Activated T-cell treated with anti-CD3 and anti-CD28 coated beads for 48 hours (primary cell): Measurements from ENCODE around the gene GOLGA6L24.
"Not testable (repeated sequence)": the region's sequence is repeated elsewhere in the genome, so short reads cannot be mapped to it uniquely, and the experiment has no call there.

Experiments
- DNase-seq: peaks from one replicate; pipeline ENCODE4 v3.0.0-alpha.2; 2020; ENCODE audit warnings: low read depth

GOLGA6L24 gene

GRCh38 chr15:28357984-28358383 lies at the start of gene GOLGA6L24:
Gene GOLGA6L24, minus strand, starts transcription at chr15:28358084. Its CDS starts 61 bp downstream, at chr15:28358023.
- not testable (repeated sequence) for DNase-seq

- not testable (repeated sequence) for DNase-seq
These were observed 45.0 kb upstream of the GOLGA6L24 start for GRCh38 chr15:28402774-28403435.

- not testable (repeated sequence) for DNase-seq
These were observed 38.1 kb upstream of the GOLGA6L24 start for GRCh38 chr15:28396022-28396421.

GRCh38 chr15:28380053-28380452 lies 22.2 kb upstream of the GOLGA6L24 start:
- not testable (repeated sequence) for DNase-seq

- DNase-seq: not testable (repeated sequence)
These were observed 20.5 kb upstream of the GOLGA6L24 start, which contains the start of gene GOLGA8F for GRCh38 chr15:28378364-28378763. Gene GOLGA8F, plus strand, starts transcription at chr15:28378664. Its CDS starts 98 bp downstream, at chr15:28378762.

GRCh38 chr15:28365502-28365901 lies 7.6 kb upstream of the GOLGA6L24 start:
- DNase-seq: not testable (repeated sequence)

GRCh38 chr15:28322129-28322588 lies 35.7 kb downstream of the GOLGA6L24 start, which contains the start of gene HERC2:
Gene HERC2, minus strand, starts transcription at chr15:28322179. Its CDS starts 746 bp downstream, at chr15:28321433.
- not testable (repeated sequence) for DNase-seq

- peak; percentile 10 for DNase-seq
These were observed 36.4 kb downstream of the GOLGA6L24 start for GRCh38 chr15:28321358-28322078.

- not testable (repeated sequence) for DNase-seq
These were observed 38.2 kb downstream of the GOLGA6L24 start for GRCh38 chr15:28319725-28320124.

- not testable (repeated sequence) for DNase-seq
These were observed 39.1 kb downstream of the GOLGA6L24 start for GRCh38 chr15:28318828-28319227.

- not testable (repeated sequence) for DNase-seq
These were observed 39.8 kb downstream of the GOLGA6L24 start for GRCh38 chr15:28318122-28318521.

GRCh38 chr15:28316958-28317357 lies 40.9 kb downstream of the GOLGA6L24 start:
- DNase-seq: not testable (repeated sequence)

- DNase-seq: not testable (repeated sequence)
These were observed 47.4 kb downstream of the GOLGA6L24 start for GRCh38 chr15:28310454-28310853.

- DNase-seq: not testable (repeated sequence)
These were observed 49.2 kb downstream of the GOLGA6L24 start for GRCh38 chr15:28308718-28309117.
